ENCODE results near the gene IL2RG.

IL2RG gene

DNA sequence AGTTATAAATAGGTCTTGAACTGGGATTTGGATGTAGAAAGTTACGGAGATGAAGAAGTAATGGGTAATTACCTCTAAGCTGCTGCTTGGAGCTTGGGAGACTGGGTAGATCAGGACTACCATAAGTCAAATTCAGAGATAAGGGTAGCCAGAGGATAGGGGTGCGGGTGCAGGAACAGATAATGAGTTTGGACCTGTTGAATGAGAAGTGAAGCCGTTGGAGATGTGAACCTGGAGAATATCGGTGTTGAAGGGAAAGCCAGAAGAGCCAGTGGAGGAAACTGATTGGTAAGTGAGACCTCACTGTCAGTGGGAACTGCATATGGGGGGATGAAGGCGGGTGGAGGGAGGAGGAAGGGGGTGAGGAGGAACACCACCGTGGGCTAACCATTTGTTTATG lies 16.3 kb downstream of the IL2RG start:
- no peak for TF ChIP-seq CTCF (IDR thresholded peaks at IDR 0.05; ENCODE audit: extremely low read depth, missing control alignments)
- no peak for DNase-seq (ENCODE audit: low spot score)

GRCh38 chrX:71091263-71091662 lies 20.1 kb downstream of the IL2RG start:
- no peak for TF ChIP-seq CTCF (IDR thresholded peaks at IDR 0.05; ENCODE audit: extremely low read depth, missing control alignments)
- no peak for DNase-seq (ENCODE audit: low spot score)

DNA sequence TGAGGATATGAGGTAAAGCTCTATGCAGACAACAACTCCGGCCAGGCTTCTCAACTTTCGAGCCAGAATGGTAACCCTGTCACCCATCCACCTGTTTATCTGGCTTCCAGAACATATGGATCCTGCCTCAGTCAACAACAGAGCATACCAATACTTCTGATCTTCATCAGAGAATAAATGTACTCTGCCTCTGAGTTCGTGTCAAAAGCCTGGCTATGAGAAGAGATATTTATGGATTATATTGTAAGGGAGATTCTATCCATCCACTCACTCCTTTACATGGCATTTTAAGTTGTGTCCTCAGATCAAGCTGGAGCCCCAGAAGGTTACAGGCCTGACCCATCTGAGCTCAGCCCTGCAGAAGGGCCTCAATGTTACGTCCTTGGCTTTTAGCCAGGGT lies 25.5 kb downstream of the IL2RG start:
- no peak for TF ChIP-seq CTCF (IDR thresholded peaks at IDR 0.05; ENCODE audit: extremely low read depth, missing control alignments)
- no peak for DNase-seq (ENCODE audit: low spot score)

GRCh38 chrX:71082822-71083221 lies 28.6 kb downstream of the IL2RG start:
- no peak for DNase-seq (ENCODE audit: low spot score)
- no peak for TF ChIP-seq CTCF (IDR thresholded peaks at IDR 0.05; ENCODE audit: extremely low read depth, missing control alignments)

DNA sequence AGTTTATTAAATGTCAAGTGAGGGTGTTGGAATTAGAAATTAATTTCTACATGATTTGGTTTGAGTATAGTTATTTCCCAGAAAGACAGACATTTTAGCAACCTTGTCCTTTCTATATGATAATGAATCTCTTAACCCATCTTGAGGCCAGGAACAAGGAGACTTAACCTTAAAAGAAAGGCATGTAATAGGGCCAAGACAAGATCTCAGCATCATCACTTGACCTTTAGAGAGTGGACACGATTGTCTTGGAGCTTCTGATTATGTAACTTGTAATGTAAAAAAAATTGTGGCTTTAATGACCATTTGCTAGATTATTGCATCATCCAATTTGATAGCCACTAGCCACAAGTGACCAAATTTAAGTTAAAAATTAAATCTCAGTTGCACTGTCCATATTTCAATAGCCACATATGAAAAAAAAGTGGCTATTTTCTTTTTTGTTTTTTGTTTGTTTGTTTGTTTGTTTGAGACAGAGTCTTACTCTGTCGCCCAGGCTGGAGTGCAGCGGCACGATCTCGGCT lies 29.2 kb downstream of the IL2RG start:
- no peak for DNase-seq (ENCODE audit: low spot score)
- TF ChIP-seq CTCF (IDR thresholded peaks at IDR 0.05; ENCODE audit: extremely low read depth, missing control alignments), result no peak

- DNase-seq (ENCODE audit: low spot score), result no peak
- TF ChIP-seq CTCF (IDR thresholded peaks at IDR 0.05; ENCODE audit: extremely low read depth, missing control alignments), result no peak
Measured at GRCh38 chrX:71081330-71082123, 29.9 kb downstream of the IL2RG start.

- no peak for TF ChIP-seq CTCF (IDR thresholded peaks at IDR 0.05; ENCODE audit: extremely low read depth, missing control alignments)
- no peak for DNase-seq (ENCODE audit: low spot score)
Measured at GRCh38 chrX:71070531-71070930, 40.8 kb downstream of the IL2RG start.

Data from GM20000 (cell line).